ENCODE data around the gene KCNJ4. TPM values are rescaled to one million over a fixed set of nuclear protein-coding genes. Genes with fewer than 3 reads are reported as not detected.
"Not testable (repeated sequence)": the region's sequence is repeated elsewhere in the genome, so short reads cannot be mapped to it uniquely, and the experiment has no call there.

Gene KCNJ4
- total RNA-seq, 1 experiment from 2014 or later = 0.18 TPM

- Histone ChIP-seq H3K4me1 (ENCODE audit: control insufficient read depth, insufficient read depth, low read length) (no peaks in the 10 kb centered on the region), H3K36me3 (ENCODE audit: control insufficient read depth, insufficient read depth, low read length) (no peaks in the 10 kb centered on the region), H3K27me3 (ENCODE audit: control insufficient read depth, insufficient read depth, low read length) (no peaks in the 10 kb centered on the region), H3K9me3 (ENCODE audit: control insufficient read depth, insufficient read depth, low read depth, low read length) (no peaks in the 10 kb centered on the region), H3K4me3 (ENCODE audit: low read depth in 2 of 2, low read length in 2 of 2) (no peak overlapping the region), H3K27ac (ENCODE audit: low read length) (no peak overlapping the region)
- no peak for DNase-seq (ENCODE audit: low read depth, low spot score)
- TF ChIP-seq CTCF (IDR thresholded peaks at IDR 0.05) (no peak), POLR2AphosphoS5 (IDR thresholded peaks at IDR 0.05; ENCODE audit: low read depth, low read length) (no peak), REST (IDR thresholded peaks at IDR 0.05; ENCODE audit: insufficient read depth in 1 of 2, low read depth in 2 of 2, low read length in 1 of 2) (no peak), SIN3A (IDR thresholded peaks at IDR 0.05; ENCODE audit: borderline replicate concordance, insufficient read depth, low read depth, low read length) (no peak), TCF7L2 (IDR thresholded peaks at IDR 0.05; ENCODE audit: low read depth, low read length) (no peak)
- no peak for ATAC-seq
- intact Hi-C loops (cut with micrococcal nuclease; ENCODE audit: unreplicated experiment) (no loop called here), in situ Hi-C loops (cut with HindIII; ENCODE audit: low pct_unique_long_range_greater_than_20kb, low sequenced_read_pairs) (no loop called here)
- no TSS peak for BruUV-seq (replicated peaks)
- ChIA-PET POLR2A (no interaction called here), CTCF (no interaction called here)
Observed at GRCh38 chr22:38474003-38474607, 19.1 kb upstream of the KCNJ4 start.

GRCh38 chr22:38471237-38471636, 16.2 kb upstream of the KCNJ4 start:
- POLR2A ChIA-PET = interaction anchor here (0.6 kb wide), 1 partner anchor 29 kb away, joined by 5 read pairs; no protein-coding TSS in a partner anchor
- Histone ChIP-seq H3K27ac (ENCODE audit: low read length) (no peak overlapping the region), H3K36me3 (ENCODE audit: control insufficient read depth, insufficient read depth, low read length) (no peaks in the 10 kb centered on the region), H3K27me3 (ENCODE audit: control insufficient read depth, insufficient read depth, low read length) (no peaks in the 10 kb centered on the region), H3K4me3 (ENCODE audit: low read depth in 2 of 2, low read length in 2 of 2) (no peak overlapping the region), H3K9me3 (ENCODE audit: control insufficient read depth, insufficient read depth, low read depth, low read length) (no peaks in the 10 kb centered on the region), H3K4me1 (ENCODE audit: control insufficient read depth, insufficient read depth, low read length) (no peaks in the 10 kb centered on the region)
- ATAC-seq = no peak
- in situ Hi-C loops (cut with HindIII; ENCODE audit: low pct_unique_long_range_greater_than_20kb, low sequenced_read_pairs) (no loop called here), intact Hi-C loops (cut with micrococcal nuclease; ENCODE audit: unreplicated experiment) (no loop called here)
- TSS peak; percentile 76 for BruUV-seq (replicated peaks)
- TF ChIP-seq SIN3A (IDR thresholded peaks at IDR 0.05; ENCODE audit: borderline replicate concordance, insufficient read depth, low read depth, low read length) (no peak), CTCF (IDR thresholded peaks at IDR 0.05) (no peak), POLR2AphosphoS5 (IDR thresholded peaks at IDR 0.05; ENCODE audit: low read depth, low read length) (no peak), TCF7L2 (IDR thresholded peaks at IDR 0.05; ENCODE audit: low read depth, low read length) (no peak), REST (IDR thresholded peaks at IDR 0.05; ENCODE audit: insufficient read depth in 1 of 2, low read depth in 2 of 2, low read length in 1 of 2) (no peak)
- CTCF ChIA-PET = no interaction called here
- DNase-seq (ENCODE audit: low read depth, low spot score) = no peak

GRCh38 chr22:38470179-38470578, 15.2 kb upstream of the KCNJ4 start:
- H3K4me1 ChIP-seq (ENCODE audit: control insufficient read depth, insufficient read depth, low read length); H3K36me3 ChIP-seq (ENCODE audit: control insufficient read depth, insufficient read depth, low read length); in situ Hi-C loops (cut with HindIII; ENCODE audit: low pct_unique_long_range_greater_than_20kb, low sequenced_read_pairs); H3K4me3 ChIP-seq (ENCODE audit: low read depth in 2 of 2, low read length in 2 of 2); H3K9me3 ChIP-seq (ENCODE audit: control insufficient read depth, insufficient read depth, low read depth, low read length); H3K27ac ChIP-seq (ENCODE audit: low read length); intact Hi-C loops (cut with micrococcal nuclease; ENCODE audit: unreplicated experiment); ATAC-seq; POLR2A ChIA-PET; DNase-seq (ENCODE audit: low read depth, low spot score); H3K27me3 ChIP-seq (ENCODE audit: control insufficient read depth, insufficient read depth, low read length); BruUV-seq (replicated peaks); CTCF ChIA-PET: not testable (repeated sequence)

All from Panc1 (cell line).